Medulla oblongata (tissue), 1 donor: ENCODE data around the gene KDM4B.

Experiments used
- DNase-seq: peaks from one replicate; pipeline ENCODE4 v3.0.0-alpha.2; 2015; ENCODE audit errors: extremely low spot score

The KDM4B gene

GRCh38 chr19:5068233-5069072 is 99.5 kb downstream of the KDM4B start:
- DNase-seq = no peak

- no peak for DNase-seq
Measured at GRCh38 chr19:5070331-5070730, 101.4 kb downstream of the KDM4B start.

GRCh38 chr19:5070930-5071329 is 102.0 kb downstream of the KDM4B start:
- no peak for DNase-seq

- no peak for DNase-seq
Measured at GRCh38 chr19:5071579-5071978, 102.7 kb downstream of the KDM4B start.

GRCh38 chr19:5072115-5072514 is 103.2 kb downstream of the KDM4B start:
- no peak for DNase-seq

- no peak for DNase-seq
Measured at GRCh38 chr19:5073153-5073844, 104.4 kb downstream of the KDM4B start.

- no peak for DNase-seq
Measured at GRCh38 chr19:5074407-5074806, 105.5 kb downstream of the KDM4B start.

- no peak for DNase-seq
Measured at GRCh38 chr19:5074830-5075394, 106.0 kb downstream of the KDM4B start.

- DNase-seq = no peak
Measured at GRCh38 chr19:5075597-5075996, 106.7 kb downstream of the KDM4B start.

GRCh38 chr19:5076440-5077208 is 107.7 kb downstream of the KDM4B start:
- DNase-seq = no peak

GRCh38 chr19:5077209-5077515 is 108.2 kb downstream of the KDM4B start:
- DNase-seq = no peak

- peak; percentile 16 for DNase-seq
Measured at GRCh38 chr19:5078182-5078581, 109.3 kb downstream of the KDM4B start.

- DNase-seq = peak; percentile 54
Measured at GRCh38 chr19:5078666-5079065, 109.8 kb downstream of the KDM4B start.

GRCh38 chr19:5079071-5079774 is 110.3 kb downstream of the KDM4B start:
- peak; percentile 37 for DNase-seq

- DNase-seq = peak; percentile 47
Measured at GRCh38 chr19:5080030-5080654, 111.2 kb downstream of the KDM4B start.

- no peak for DNase-seq
Measured at GRCh38 chr19:5080809-5081208, 111.9 kb downstream of the KDM4B start.

GRCh38 chr19:5081443-5082161 is 112.7 kb downstream of the KDM4B start:
- DNase-seq = no peak

- peak; percentile 48 for DNase-seq
Measured at GRCh38 chr19:5083547-5083965, 114.6 kb downstream of the KDM4B start.

GRCh38 chr19:5085566-5085965 is 116.7 kb downstream of the KDM4B start:
- DNase-seq = no peak

- DNase-seq = no peak
Measured at GRCh38 chr19:5086230-5086629, 117.3 kb downstream of the KDM4B start.
